ENCODE results near the gene SLC4A5.
"Not testable (repeated sequence)": the region's sequence is repeated elsewhere in the genome, so short reads cannot be mapped to it uniquely, and the experiment has no call there.

SLC4A5 gene

DNA sequence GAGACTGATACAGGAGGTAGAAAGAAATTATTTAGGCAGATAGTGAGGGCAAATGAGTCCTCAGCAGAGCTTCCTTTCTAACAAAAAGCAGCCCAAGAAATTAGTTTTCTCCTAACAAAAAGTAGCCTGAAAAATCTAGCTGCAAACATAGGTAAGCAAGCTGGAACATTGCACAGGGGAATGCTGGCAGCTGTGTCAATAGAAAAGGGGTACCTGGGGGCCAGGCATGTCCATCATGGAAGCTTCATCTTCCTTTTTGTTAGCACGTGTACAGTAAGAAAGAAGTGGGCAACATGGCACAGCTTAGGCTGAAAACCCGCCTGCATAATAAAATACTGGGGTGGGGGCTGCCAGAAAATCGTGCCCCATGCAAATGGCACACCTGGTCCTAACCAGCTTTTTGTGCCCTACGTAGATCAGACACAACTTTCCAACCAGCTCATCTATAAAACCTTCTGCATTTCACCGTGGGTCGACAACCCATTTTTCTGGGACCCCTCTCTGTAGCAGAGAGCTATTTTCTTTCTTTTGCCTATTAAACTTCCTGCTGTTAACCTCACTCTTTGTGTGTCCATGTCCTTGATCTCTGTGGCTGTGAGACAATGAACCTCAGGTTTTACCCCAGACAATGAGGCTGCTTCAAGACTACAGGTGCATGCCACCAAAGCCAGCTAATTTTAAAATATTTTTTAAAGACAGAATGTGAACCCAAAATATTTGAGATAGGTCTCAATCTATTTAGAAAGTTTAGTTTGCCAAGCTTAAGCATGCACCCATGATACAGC is 151.4 kb downstream of the SLC4A5 start:
- no peak for DNase-seq (ENCODE audit: low spot score)
- H3K4me3 ChIP-seq (ENCODE audit: low read length in 2 of 2) = no peak overlapping the region
- WGBS, 2 donors (ENCODE audit: extremely low coverage in 2 of 2, insufficient read length in 2 of 2, insufficient replicate concordance in 1 of 2) = no CpG with 5 or more reads among the region's 6 CpGs

DNA sequence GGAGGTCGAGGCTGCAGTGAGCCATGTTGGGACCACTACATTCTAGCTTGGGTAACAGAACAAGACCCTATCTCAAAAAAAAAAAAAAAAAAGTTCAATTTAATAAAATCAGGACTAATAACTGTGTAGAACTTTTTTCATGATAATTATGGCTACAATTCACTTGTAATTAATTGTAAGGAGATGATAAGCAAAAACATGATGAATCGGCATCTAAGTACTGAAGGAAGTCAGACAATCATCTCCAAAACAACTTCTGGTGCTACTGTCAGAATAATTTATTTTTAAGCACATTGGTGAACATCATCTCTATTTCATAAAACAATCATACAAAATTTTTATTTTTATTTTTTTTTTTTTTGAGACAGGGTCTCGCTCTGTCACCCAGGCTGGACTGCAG is 154.5 kb downstream of the SLC4A5 start:
- H2BK15ac ChIP-seq (ENCODE audit: low read length) = no peak overlapping the region
- no peak overlapping the region for H2BK12ac ChIP-seq (ENCODE audit: low read length)
- no peak overlapping the region for H2BK120ac ChIP-seq (ENCODE audit: low read depth, low read length)
- peaks cover 2 to 6% of the 10 kb centered on the region in 2 donors for H3K4me1 ChIP-seq (ENCODE audit: control insufficient read depth in 2 of 2, insufficient read depth in 1 of 2, low read depth in 1 of 2, low read length in 2 of 2)
- no CpG with 5 or more reads among the region's 3 CpGs for WGBS, 2 donors (ENCODE audit: extremely low coverage in 2 of 2, insufficient read length in 2 of 2, insufficient replicate concordance in 1 of 2)
- no peak overlapping the region for H3K23ac ChIP-seq (ENCODE audit: low read depth, low read length, poor library complexity)
- H2AFZ ChIP-seq (ENCODE audit: low read length) = no peak overlapping the region
- no peak overlapping the region for H3K18ac ChIP-seq (ENCODE audit: low read length)
- no peak overlapping the region for H3K14ac ChIP-seq (ENCODE audit: low read length)
- H3K4me3 ChIP-seq (ENCODE audit: low read length in 2 of 2) = no peak overlapping the region
- H2AK5ac ChIP-seq (ENCODE audit: low read depth, low read length) = no peak overlapping the region
- no peaks in the 10 kb centered on the region for H3K9me3 ChIP-seq (replicated peaks in 1 of 2; ENCODE audit: control insufficient read depth in 2 of 2, insufficient read depth in 1 of 2, low read depth in 1 of 2, low read length in 2 of 2)
- no peak for DNase-seq (ENCODE audit: low spot score)
- peak overlapping the region; percentile 10 for H2BK5ac ChIP-seq (ENCODE audit: low read length)
- H4K91ac ChIP-seq (ENCODE audit: low read depth, low read length, poor library complexity) = no peak overlapping the region
- H3K36me3 ChIP-seq (replicated peaks in 1 of 2; ENCODE audit: control insufficient read depth in 2 of 2, insufficient read depth in 2 of 2, low read length in 2 of 2) = no peaks in the 10 kb centered on the region
- H3K79me1 ChIP-seq (ENCODE audit: low read depth, low read length) = no peaks in the 10 kb centered on the region
- H3K27me3 ChIP-seq (ENCODE audit: control insufficient read depth in 3 of 3, insufficient read depth in 3 of 3, low read depth in 1 of 3, low read length in 3 of 3) = peaks cover 0 to 3% (median 0%) of the 10 kb centered on the region in 3 experiments
- no peak overlapping the region for H4K8ac ChIP-seq (ENCODE audit: low read depth, low read length)
- H3K9ac ChIP-seq (ENCODE audit: low read depth, low read length, poor library complexity) = no peak overlapping the region
- no peak overlapping the region for H3K4ac ChIP-seq (ENCODE audit: low read length)
- H3K4me2 ChIP-seq (ENCODE audit: insufficient read depth, low read length, poor library complexity, severe bottlenecking) = no peak overlapping the region
- H3K27ac ChIP-seq (replicated peaks; ENCODE audit: low read length) = no peak overlapping the region

More for the DNA sequence above, 151.4 kb downstream of the SLC4A5 start:
- no peak overlapping the region for H3K9ac ChIP-seq (ENCODE audit: low read depth, low read length, poor library complexity)
- no peak overlapping the region for H3K18ac ChIP-seq (ENCODE audit: low read length)
- peaks cover 2 to 6% of the 10 kb centered on the region in 2 donors for H3K4me1 ChIP-seq (ENCODE audit: control insufficient read depth in 2 of 2, insufficient read depth in 1 of 2, low read depth in 1 of 2, low read length in 2 of 2)
- no peaks in the 10 kb centered on the region for H3K9me3 ChIP-seq (replicated peaks in 1 of 2; ENCODE audit: control insufficient read depth in 2 of 2, insufficient read depth in 1 of 2, low read depth in 1 of 2, low read length in 2 of 2)
- H3K23ac ChIP-seq (ENCODE audit: low read depth, low read length, poor library complexity) = no peak overlapping the region
- no peak overlapping the region for H2BK120ac ChIP-seq (ENCODE audit: low read depth, low read length)
- H3K4me2 ChIP-seq (ENCODE audit: insufficient read depth, low read length, poor library complexity, severe bottlenecking) = no peak overlapping the region
- H4K8ac ChIP-seq (ENCODE audit: low read depth, low read length) = no peak overlapping the region
- no peak overlapping the region for H2BK15ac ChIP-seq (ENCODE audit: low read length)
- no peaks in the 10 kb centered on the region for H3K36me3 ChIP-seq (replicated peaks in 1 of 2; ENCODE audit: control insufficient read depth in 2 of 2, insufficient read depth in 2 of 2, low read length in 2 of 2)
- H3K79me1 ChIP-seq (ENCODE audit: low read depth, low read length) = no peaks in the 10 kb centered on the region
- peaks cover 0 to 6% (median 0%) of the 10 kb centered on the region in 3 experiments for H3K27me3 ChIP-seq (ENCODE audit: control insufficient read depth in 3 of 3, insufficient read depth in 3 of 3, low read depth in 1 of 3, low read length in 3 of 3)
- H4K91ac ChIP-seq (ENCODE audit: low read depth, low read length, poor library complexity) = no peak overlapping the region
- no peak overlapping the region for H2BK5ac ChIP-seq (ENCODE audit: low read length)
- H3K14ac ChIP-seq (ENCODE audit: low read length) = no peak overlapping the region
- H3K27ac ChIP-seq (replicated peaks; ENCODE audit: low read length) = no peak overlapping the region
- no peak overlapping the region for H3K4ac ChIP-seq (ENCODE audit: low read length)
- no peak overlapping the region for H2AFZ ChIP-seq (ENCODE audit: low read length)
- no peak overlapping the region for H2BK12ac ChIP-seq (ENCODE audit: low read length)
- no peak overlapping the region for H2AK5ac ChIP-seq (ENCODE audit: low read depth, low read length)

DNA sequence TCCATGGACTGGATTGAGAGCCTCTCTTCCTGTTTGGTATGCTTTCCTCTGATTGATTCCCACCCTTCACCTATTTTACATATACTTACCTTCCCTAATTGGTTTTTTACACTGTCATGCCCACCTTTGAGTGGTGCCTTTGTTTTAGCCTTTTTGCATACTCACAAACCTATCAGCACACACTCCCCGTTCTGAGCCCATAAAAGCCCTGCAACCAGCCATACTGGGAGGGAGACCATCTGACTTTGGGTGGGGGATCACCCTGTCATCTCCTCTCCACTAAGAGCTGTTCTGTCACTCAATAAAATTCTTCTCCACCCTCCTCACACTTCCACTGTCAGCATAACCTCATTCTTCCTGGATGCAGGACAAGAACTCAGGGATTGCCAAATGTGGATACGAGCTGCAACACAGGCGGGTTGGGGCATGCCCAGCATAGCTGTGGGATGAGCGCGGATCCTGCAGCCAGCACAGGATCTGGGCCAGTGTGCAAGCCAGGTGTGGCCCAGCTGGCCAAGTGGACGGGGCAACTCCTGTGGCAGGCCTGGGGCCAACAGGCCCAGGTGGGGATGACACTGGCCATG is 155.1 kb downstream of the SLC4A5 start:
- Histone ChIP-seq H2BK5ac (ENCODE audit: low read length) (peak overlapping the region; percentile 10), H3K36me3 (replicated peaks in 1 of 2; ENCODE audit: control insufficient read depth in 2 of 2, insufficient read depth in 2 of 2, low read length in 2 of 2) (no peaks in the 10 kb centered on the region), H3K4me2 (ENCODE audit: insufficient read depth, low read length, poor library complexity, severe bottlenecking) (no peak overlapping the region), H4K8ac (ENCODE audit: low read depth, low read length) (no peak overlapping the region), H2AK5ac (ENCODE audit: low read depth, low read length) (no peak overlapping the region), H2AFZ (ENCODE audit: low read length) (no peak overlapping the region), H2BK120ac (ENCODE audit: low read depth, low read length) (no peak overlapping the region), H3K14ac (ENCODE audit: low read length) (no peak overlapping the region), H2BK12ac (ENCODE audit: low read length) (peak overlapping the region; percentile 95), H3K79me1 (ENCODE audit: low read depth, low read length) (no peaks in the 10 kb centered on the region), H2BK15ac (ENCODE audit: low read length) (no peak overlapping the region), H3K27ac (replicated peaks; ENCODE audit: low read length) (peak overlapping the region; percentile 14), H3K23ac (ENCODE audit: low read depth, low read length, poor library complexity) (no peak overlapping the region), H3K27me3 (ENCODE audit: control insufficient read depth in 3 of 3, insufficient read depth in 3 of 3, low read depth in 1 of 3, low read length in 3 of 3) (peaks cover 0 to 3% (median 0%) of the 10 kb centered on the region in 3 experiments), H3K18ac (ENCODE audit: low read length) (peak overlapping the region; percentile 67), H3K4ac (ENCODE audit: low read length) (no peak overlapping the region), H3K4me1 (ENCODE audit: control insufficient read depth in 2 of 2, insufficient read depth in 1 of 2, low read depth in 1 of 2, low read length in 2 of 2) (peaks cover 2 to 6% of the 10 kb centered on the region in 2 donors), H4K91ac (ENCODE audit: low read depth, low read length, poor library complexity) (no peak overlapping the region), H3K9ac (ENCODE audit: low read depth, low read length, poor library complexity) (peak overlapping the region; percentile 27), H3K4me3 (ENCODE audit: low read length in 2 of 2) (peak overlapping the region in 1 of 2 donors; percentile 47), H3K9me3 (replicated peaks in 1 of 2; ENCODE audit: control insufficient read depth in 2 of 2, insufficient read depth in 1 of 2, low read depth in 1 of 2, low read length in 2 of 2) (no peaks in the 10 kb centered on the region)
- no peak for DNase-seq (ENCODE audit: low spot score)
- no CpG with 5 or more reads among the region's 6 CpGs for WGBS, 2 donors (ENCODE audit: extremely low coverage in 2 of 2, insufficient read length in 2 of 2, insufficient replicate concordance in 1 of 2)

DNA sequence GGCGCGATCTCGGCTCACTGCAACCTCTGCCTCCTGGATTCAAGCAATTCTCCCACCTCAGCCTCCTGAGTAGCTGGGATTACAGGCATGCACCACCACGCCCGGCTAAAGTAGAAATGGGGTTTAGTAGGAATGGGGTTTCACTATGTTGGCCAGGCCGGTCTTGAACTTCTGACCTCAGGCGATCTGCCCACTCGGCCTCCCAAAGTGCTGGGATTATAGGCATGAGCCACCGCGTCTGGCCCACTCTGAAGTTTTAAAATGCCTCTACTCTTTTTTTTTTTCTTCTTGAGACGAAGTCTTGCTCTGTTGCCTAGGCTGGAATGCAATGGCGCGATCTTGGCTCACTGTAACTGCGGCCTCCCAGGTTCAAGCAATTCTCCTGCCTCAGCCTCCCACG is 156.5 kb downstream of the SLC4A5 start:
- H3K4ac ChIP-seq (ENCODE audit: low read length); H3K14ac ChIP-seq (ENCODE audit: low read length); H3K23ac ChIP-seq (ENCODE audit: low read depth, low read length, poor library complexity); H2BK5ac ChIP-seq (ENCODE audit: low read length); H2BK15ac ChIP-seq (ENCODE audit: low read length); H3K36me3 ChIP-seq (replicated peaks in 1 of 2; ENCODE audit: control insufficient read depth in 2 of 2, insufficient read depth in 2 of 2, low read length in 2 of 2); H3K4me2 ChIP-seq (ENCODE audit: insufficient read depth, low read length, poor library complexity, severe bottlenecking); H2BK120ac ChIP-seq (ENCODE audit: low read depth, low read length); H3K9ac ChIP-seq (ENCODE audit: low read depth, low read length, poor library complexity); DNase-seq (ENCODE audit: low spot score); H3K18ac ChIP-seq (ENCODE audit: low read length); H3K9me3 ChIP-seq (replicated peaks in 1 of 2; ENCODE audit: control insufficient read depth in 2 of 2, insufficient read depth in 1 of 2, low read depth in 1 of 2, low read length in 2 of 2); H4K8ac ChIP-seq (ENCODE audit: low read depth, low read length); H2AFZ ChIP-seq (ENCODE audit: low read length); H3K27ac ChIP-seq (replicated peaks; ENCODE audit: low read length); H2AK5ac ChIP-seq (ENCODE audit: low read depth, low read length); H3K4me3 ChIP-seq (ENCODE audit: low read length in 2 of 2); H2BK12ac ChIP-seq (ENCODE audit: low read length); H3K4me1 ChIP-seq (ENCODE audit: control insufficient read depth in 2 of 2, insufficient read depth in 1 of 2, low read depth in 1 of 2, low read length in 2 of 2); H3K27me3 ChIP-seq (ENCODE audit: control insufficient read depth in 3 of 3, insufficient read depth in 3 of 3, low read depth in 1 of 3, low read length in 3 of 3); H3K79me1 ChIP-seq (ENCODE audit: low read depth, low read length); H4K91ac ChIP-seq (ENCODE audit: low read depth, low read length, poor library complexity): not testable (repeated sequence)
- no CpG with 5 or more reads among the region's 15 CpGs for WGBS, 2 donors (ENCODE audit: extremely low coverage in 2 of 2, insufficient read length in 2 of 2, insufficient replicate concordance in 1 of 2)
